CD4-positive, alpha-beta memory T cell (primary cell): ENCODE data around the gene ADAMTSL3. TPM values are rescaled to one million over a fixed set of nuclear protein-coding genes. Genes with fewer than 3 reads are reported as not detected.
"Not testable (repeated sequence)": the region's sequence is repeated elsewhere in the genome, so short reads cannot be mapped to it uniquely, and the experiment has no call there.

Experiments
- CTCF ChIA-PET: fragments of 350-600 bp; sonication (Branson Sonifier 250); formaldehyde crosslinking; loops from one replicate; lab custom pipeline; 2021; ENCODE audit warnings: inconsistent platforms; ENCODE audit not compliant: partially characterized antibody; lab: Charles Lee
- POLR2A ChIA-PET: fragments of 350-600 bp; sonication (Branson Sonifier 250); formaldehyde crosslinking; loops from one replicate; lab custom pipeline; 2021; ENCODE audit not compliant: partially characterized antibody; lab: Charles Lee
- DNase-seq, 5 donors: peaks; one replicate each; pipeline versions ENCODE4 v3.0.0 to v3.0.0-alpha.2; 2020 to 2022; ENCODE audit warnings: mixed read lengths in 1 of 5
- H3K27ac ChIP-seq: one replicate; pipeline ENCODE4 v1.7.0; 2013; ENCODE audit warnings: low read depth, low read length
- H3K27me3 ChIP-seq: 2 replicates; pipeline ENCODE4 v1.7.0; 2013; ENCODE audit warnings: mild to moderate bottlenecking, low read length, moderate library complexity; ENCODE audit not compliant: insufficient read depth
- H3K36me3 ChIP-seq: 2 replicates; pipeline ENCODE4 v1.7.0; 2013; ENCODE audit warnings: mild to moderate bottlenecking, low read length, moderate library complexity; ENCODE audit not compliant: insufficient read depth
- H3K4me1 ChIP-seq: 2 replicates; pipeline ENCODE4 v1.7.0; 2013; ENCODE audit warnings: mild to moderate bottlenecking, low read length, moderate library complexity; ENCODE audit not compliant: insufficient read depth
- H3K4me3 ChIP-seq, 2 donors: one replicate each; pipeline ENCODE4 v1.7.0; 2013; ENCODE audit warnings: low read length in 2 of 2, mild to moderate bottlenecking in 1 of 2
- H3K9me3 ChIP-seq, 2 donors: one replicate each; pipeline ENCODE4 v1.7.0; 2013; ENCODE audit warnings: low read length in 2 of 2, control low read depth in 1 of 2; ENCODE audit not compliant: control insufficient read depth in 1 of 2
- H3K27ac Mint-ChIP-seq, 7 donors: one replicate each; pipeline ENCODE4 v1.8.0; 2020 to 2021; ENCODE audit warnings: mixed read lengths in 7 of 7, mild to moderate bottlenecking in 6 of 7, inconsistent platforms in 3 of 7, moderate library complexity in 3 of 7
- H3K27me3 Mint-ChIP-seq, 2 donors: one replicate each; pipeline ENCODE4 v1.8.0; 2020 to 2021; ENCODE audit warnings: mixed read lengths in 2 of 2
- H3K36me3 Mint-ChIP-seq, 2 donors: one replicate each; pipeline ENCODE4 v1.8.0; 2020 to 2021; ENCODE audit warnings: mixed read lengths in 2 of 2, inconsistent platforms in 1 of 2, mild to moderate bottlenecking in 1 of 2
- H3K4me1 Mint-ChIP-seq, 4 donors: one replicate each; pipeline ENCODE4 v1.8.0; 2020 to 2021; ENCODE audit warnings: mixed read lengths in 4 of 4, mild to moderate bottlenecking in 1 of 4
- H3K4me3 Mint-ChIP-seq, 8 donors: one replicate each; pipeline ENCODE4 v1.8.0; 2020 to 2021; ENCODE audit warnings: mixed read lengths in 8 of 8, mild to moderate bottlenecking in 7 of 8, moderate library complexity in 6 of 8, inconsistent platforms in 3 of 8
- H3K9me3 Mint-ChIP-seq, 8 donors: one replicate each; pipeline ENCODE4 v1.8.0; 2020 to 2021; ENCODE audit warnings: mixed read lengths in 8 of 8, mild to moderate bottlenecking in 5 of 8, inconsistent platforms in 3 of 8, moderate library complexity in 1 of 8
- intact Hi-C: fragments of 100-400 bp; cut with micrococcal nuclease; formaldehyde crosslinking; loops from one replicate; pipeline ENCODE4 v1.15.1; 2023
- polyA plus RNA-seq, 2 donors: library from polyadenylated mRNA; unstranded; fragments of 300-500 nt; fragmentation: Illumina TruSeq; gene quantifications; one replicate each; pipeline ENCODE4 v1.2.3, GENCODE V29; 2021
- total RNA-seq, 2 experiments: library from RNA; stranded (reverse); gene quantifications; one replicate each; pipeline ENCODE4 v1.2.3, GENCODE V29; 2021

Gene ADAMTSL3
- total and polyA plus RNA-seq, 4 experiments from 2014 or later: not detected

DNA sequence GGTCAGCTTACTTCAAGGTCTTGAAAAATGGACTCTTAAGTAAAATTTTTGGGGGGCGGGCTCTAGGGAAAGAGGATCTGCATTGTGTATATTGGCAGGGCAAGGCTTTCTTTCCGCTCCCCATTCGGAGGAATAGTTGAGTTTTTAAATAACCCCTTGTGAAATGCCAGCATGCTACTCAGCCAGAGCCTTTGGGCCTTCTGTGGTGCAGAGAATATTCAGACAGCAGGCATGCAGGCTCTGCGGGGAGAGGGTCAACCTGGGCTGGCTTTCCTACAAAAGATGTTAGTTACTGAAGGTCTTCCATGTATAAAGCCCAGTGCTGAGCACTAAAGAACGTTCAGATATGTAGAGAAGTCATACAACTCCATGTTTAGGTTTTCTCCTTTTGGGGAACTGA, 40.6 kb downstream of the ADAMTSL3 start:
- DNase-seq: no peak
- intact Hi-C loops: no loop called here
- Mint-ChIP-seq H3K4me1 (no peaks in the 10 kb centered on the region), H3K4me3 (no peak overlapping the region), H3K36me3 (no peaks in the 10 kb centered on the region), H3K27me3 (peaks cover 0 to 5% of the 10 kb centered on the region in 2 donors), H3K9me3 (peaks cover 0 to 6% (median 0%) of the 10 kb centered on the region in 8 donors), H3K27ac (no peak overlapping the region)
- ChIA-PET POLR2A (no interaction called here), CTCF (no interaction called here)
- Histone ChIP-seq H3K36me3 (no peaks in the 10 kb centered on the region), H3K4me1 (no peaks in the 10 kb centered on the region), H3K27me3 (no peaks in the 10 kb centered on the region), H3K9me3 (no peaks in the 10 kb centered on the region), H3K27ac (no peak overlapping the region), H3K4me3 (no peak overlapping the region)

DNA sequence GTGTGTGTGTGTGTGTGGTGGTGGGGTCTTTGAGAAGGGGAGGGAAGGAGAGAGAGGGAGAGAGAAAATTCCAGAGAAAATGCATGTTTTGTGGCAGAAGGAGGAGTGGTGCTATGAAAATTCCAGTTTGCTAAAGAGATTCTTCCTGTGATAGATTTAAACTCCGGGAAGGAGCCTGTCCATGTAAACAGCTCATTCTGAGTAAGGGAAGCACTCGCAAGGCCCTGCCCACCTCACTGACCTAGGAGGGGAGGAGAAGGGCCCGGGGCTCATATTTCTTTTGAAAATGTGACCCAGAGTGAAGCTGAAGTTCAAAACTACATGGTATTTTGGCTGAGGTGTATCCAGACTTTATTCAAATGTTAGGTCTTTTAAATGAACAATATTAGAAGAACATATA, 41.3 kb downstream of the ADAMTSL3 start:
- H3K9me3 Mint-ChIP-seq: peaks cover 0 to 7% (median 0%) of the 10 kb centered on the region in 8 donors
- Histone ChIP-seq H3K9me3 (no peaks in the 10 kb centered on the region), H3K4me1 (no peaks in the 10 kb centered on the region), H3K27me3 (no peaks in the 10 kb centered on the region), H3K4me3 (no peak overlapping the region), H3K36me3 (no peaks in the 10 kb centered on the region), H3K27ac (no peak overlapping the region)
- CTCF ChIA-PET: no interaction called here
- H3K36me3 Mint-ChIP-seq: no peaks in the 10 kb centered on the region
- no peak overlapping the region for H3K4me3 Mint-ChIP-seq
- H3K4me1 Mint-ChIP-seq: no peaks in the 10 kb centered on the region
- intact Hi-C loops: no loop called here
- no peak for DNase-seq
- H3K27ac Mint-ChIP-seq: no peak overlapping the region
- POLR2A ChIA-PET: no interaction called here
- H3K27me3 Mint-ChIP-seq: peaks cover 0 to 4% of the 10 kb centered on the region in 2 donors

DNA sequence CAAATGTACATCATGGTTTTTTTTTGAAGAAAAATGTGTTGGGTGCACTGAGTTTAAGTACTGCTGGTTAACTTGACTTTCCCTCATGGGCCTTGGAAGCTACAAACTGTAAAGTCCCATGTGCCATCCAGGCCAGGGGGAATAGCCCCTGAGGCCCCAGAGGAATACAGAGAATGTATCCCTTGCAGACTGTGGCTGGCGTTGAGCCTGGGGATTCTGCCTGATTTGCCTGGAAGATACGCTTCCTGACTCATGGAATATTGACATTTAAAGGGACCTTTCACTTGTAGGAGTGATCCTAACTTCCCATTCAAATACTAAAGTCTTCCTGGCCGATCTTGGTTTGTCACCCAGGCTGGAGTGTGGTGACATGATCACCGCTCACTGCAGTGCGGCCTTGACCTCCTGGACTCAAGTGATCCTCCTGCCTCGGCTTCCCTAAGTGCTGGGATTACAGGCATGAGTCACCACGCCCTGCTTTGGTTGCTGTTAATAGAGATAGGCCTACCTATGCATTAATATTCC, 42.0 kb downstream of the ADAMTSL3 start:
- Mint-ChIP-seq H3K9me3 (peaks cover 0 to 7% (median 0%) of the 10 kb centered on the region in 8 donors), H3K27me3 (no peaks in the 10 kb centered on the region), H3K36me3 (no peaks in the 10 kb centered on the region), H3K4me1 (no peaks in the 10 kb centered on the region), H3K4me3 (no peak overlapping the region), H3K27ac (no peak overlapping the region)
- no peaks in the 10 kb centered on the region for H3K27me3 ChIP-seq
- ChIA-PET POLR2A (no interaction called here), CTCF (no interaction called here)
- no peak overlapping the region for H3K4me3 ChIP-seq
- intact Hi-C loops: no loop called here
- H3K9me3 ChIP-seq: no peaks in the 10 kb centered on the region
- no peak overlapping the region for H3K27ac ChIP-seq
- no peaks in the 10 kb centered on the region for H3K36me3 ChIP-seq
- no peak for DNase-seq
- H3K4me1 ChIP-seq: no peaks in the 10 kb centered on the region

DNA sequence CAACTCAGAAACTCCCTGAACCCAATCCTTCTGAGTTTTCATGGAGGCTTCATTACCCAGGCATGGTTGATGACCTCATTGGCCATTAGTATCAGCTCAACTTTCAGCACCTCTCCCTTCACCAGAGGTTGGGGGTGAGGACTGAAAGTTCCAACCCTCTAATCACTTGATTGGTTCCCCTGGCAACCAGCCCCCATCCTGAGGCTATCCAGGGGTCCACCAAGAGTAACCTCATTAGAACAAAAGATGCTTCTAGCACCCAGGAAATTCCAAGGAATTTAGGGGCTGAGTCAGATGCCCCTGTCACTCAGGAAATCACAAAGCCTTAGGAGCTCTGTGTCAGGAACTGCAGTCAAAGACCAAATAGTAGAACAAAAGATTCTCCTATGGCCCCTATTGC, 43.8 kb downstream of the ADAMTSL3 start:
- no peak overlapping the region for H3K27ac ChIP-seq
- Mint-ChIP-seq H3K27me3 (no peaks in the 10 kb centered on the region), H3K27ac (no peak overlapping the region), H3K4me3 (no peak overlapping the region), H3K4me1 (no peaks in the 10 kb centered on the region), H3K9me3 (peaks cover 0 to 7% (median 0%) of the 10 kb centered on the region in 8 donors), H3K36me3 (no peaks in the 10 kb centered on the region)
- no peak overlapping the region for H3K4me3 ChIP-seq
- ChIA-PET CTCF (no interaction called here), POLR2A (no interaction called here)
- no peak for DNase-seq
- H3K4me1 ChIP-seq: no peaks in the 10 kb centered on the region
- H3K9me3 ChIP-seq: no peaks in the 10 kb centered on the region
- no peaks in the 10 kb centered on the region for H3K27me3 ChIP-seq
- no peaks in the 10 kb centered on the region for H3K36me3 ChIP-seq
- intact Hi-C loops: no loop called here

DNA sequence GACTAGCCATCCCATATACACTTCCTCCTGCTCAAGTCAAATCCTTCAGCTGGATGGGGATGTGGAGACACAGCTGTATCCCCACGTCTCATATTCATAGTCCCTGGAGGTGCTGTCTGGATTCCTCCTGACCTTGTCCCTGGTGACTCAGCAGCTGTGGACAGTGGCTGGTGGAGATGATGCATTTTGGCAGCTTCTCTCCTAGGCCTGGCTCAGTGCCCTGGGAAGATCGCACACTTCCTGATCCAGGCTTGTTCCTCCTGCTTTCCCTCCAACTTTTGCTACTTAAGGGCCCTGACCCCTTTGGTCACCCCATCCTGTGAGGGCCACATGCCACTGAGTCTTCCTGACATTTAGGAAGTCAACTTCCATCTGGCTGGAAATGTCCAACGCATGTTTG, 44.4 kb downstream of the ADAMTSL3 start:
- no peak overlapping the region for H3K27ac ChIP-seq
- Mint-ChIP-seq H3K4me1 (no peaks in the 10 kb centered on the region), H3K9me3 (peaks cover 0 to 7% (median 0%) of the 10 kb centered on the region in 8 donors)

DNA sequence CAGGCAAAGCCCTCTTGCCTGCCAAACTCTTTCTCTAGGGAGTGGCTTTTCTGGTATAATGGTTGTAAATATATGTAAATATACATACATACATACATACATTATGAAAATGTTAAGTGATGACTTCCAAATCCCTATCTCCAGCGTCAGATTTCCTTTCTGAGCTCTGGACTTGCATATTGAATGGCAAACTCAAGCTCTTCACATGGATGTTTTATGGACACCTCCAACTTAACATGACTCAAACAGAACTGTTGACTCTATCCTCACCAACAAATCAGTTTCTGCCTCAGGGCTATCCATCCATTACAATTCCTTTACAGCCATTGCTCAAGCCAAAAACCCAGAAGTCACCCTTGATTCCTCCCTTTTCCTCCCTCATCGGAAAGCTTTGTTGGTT, 45.1 kb downstream of the ADAMTSL3 start:
- H3K4me1 Mint-ChIP-seq: no peaks in the 10 kb centered on the region
- no peaks in the 10 kb centered on the region for H3K36me3 Mint-ChIP-seq
- H3K27me3 Mint-ChIP-seq: no peaks in the 10 kb centered on the region
- intact Hi-C loops: no loop called here
- no peak overlapping the region for H3K4me3 Mint-ChIP-seq
- ChIA-PET POLR2A (no interaction called here), CTCF (no interaction called here)
- Histone ChIP-seq H3K27ac (no peak overlapping the region), H3K4me3 (no peak overlapping the region), H3K4me1 (no peaks in the 10 kb centered on the region), H3K9me3 (no peaks in the 10 kb centered on the region), H3K27me3 (no peaks in the 10 kb centered on the region), H3K36me3 (no peaks in the 10 kb centered on the region)
- DNase-seq: no peak
- peaks cover 0 to 7% (median 0%) of the 10 kb centered on the region in 8 donors for H3K9me3 Mint-ChIP-seq
- no peak overlapping the region for H3K27ac Mint-ChIP-seq

More for the DNA sequence above, 44.4 kb downstream of the ADAMTSL3 start:
- no peak overlapping the region for H3K27ac Mint-ChIP-seq
- Histone ChIP-seq H3K27me3 (no peaks in the 10 kb centered on the region), H3K4me1 (no peaks in the 10 kb centered on the region), H3K36me3 (no peaks in the 10 kb centered on the region), H3K4me3 (no peak overlapping the region), H3K9me3 (no peaks in the 10 kb centered on the region)
- H3K27me3 Mint-ChIP-seq: no peaks in the 10 kb centered on the region
- intact Hi-C loops: no loop called here
- ChIA-PET CTCF (no interaction called here), POLR2A (no interaction called here)
- no peak for DNase-seq
- H3K36me3 Mint-ChIP-seq: no peaks in the 10 kb centered on the region
- H3K4me3 Mint-ChIP-seq: no peak overlapping the region

DNA sequence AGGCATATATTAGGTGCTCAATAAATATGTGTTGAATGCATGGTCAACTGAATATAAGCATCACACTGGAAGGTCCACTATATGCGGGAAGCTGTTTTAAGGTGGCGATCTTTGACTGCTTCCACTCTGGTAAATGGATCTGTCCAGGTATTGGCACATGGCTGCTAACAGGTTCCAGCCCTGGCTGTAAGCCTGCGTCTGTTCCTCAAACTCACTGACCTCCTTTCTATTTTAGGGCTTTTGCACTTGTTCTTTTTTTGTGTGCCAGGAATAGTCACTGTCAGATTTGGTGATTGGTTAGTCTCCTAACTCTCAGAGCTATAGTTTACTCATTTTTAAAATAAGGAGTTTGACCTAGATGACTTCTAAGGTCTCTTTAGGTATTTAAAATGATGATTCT, 46.2 kb downstream of the ADAMTSL3 start:
- no peaks in the 10 kb centered on the region for H3K4me1 ChIP-seq
- H3K4me3 ChIP-seq: no peak overlapping the region
- no peaks in the 10 kb centered on the region for H3K9me3 ChIP-seq
- H3K27ac ChIP-seq: no peak overlapping the region
- H3K27me3 ChIP-seq: no peaks in the 10 kb centered on the region
- H3K27me3 Mint-ChIP-seq: peaks cover 0 to 1% of the 10 kb centered on the region in 2 donors
- H3K9me3 Mint-ChIP-seq: peaks cover 0 to 7% (median 0%) of the 10 kb centered on the region in 8 donors
- no peaks in the 10 kb centered on the region for H3K36me3 ChIP-seq
- POLR2A ChIA-PET: no interaction called here
- H3K4me3 Mint-ChIP-seq: no peak overlapping the region
- intact Hi-C loops: no loop called here
- CTCF ChIA-PET: no interaction called here
- H3K36me3 Mint-ChIP-seq: no peaks in the 10 kb centered on the region
- no peaks in the 10 kb centered on the region for H3K4me1 Mint-ChIP-seq
- no peak for DNase-seq
- H3K27ac Mint-ChIP-seq: no peak overlapping the region

DNA sequence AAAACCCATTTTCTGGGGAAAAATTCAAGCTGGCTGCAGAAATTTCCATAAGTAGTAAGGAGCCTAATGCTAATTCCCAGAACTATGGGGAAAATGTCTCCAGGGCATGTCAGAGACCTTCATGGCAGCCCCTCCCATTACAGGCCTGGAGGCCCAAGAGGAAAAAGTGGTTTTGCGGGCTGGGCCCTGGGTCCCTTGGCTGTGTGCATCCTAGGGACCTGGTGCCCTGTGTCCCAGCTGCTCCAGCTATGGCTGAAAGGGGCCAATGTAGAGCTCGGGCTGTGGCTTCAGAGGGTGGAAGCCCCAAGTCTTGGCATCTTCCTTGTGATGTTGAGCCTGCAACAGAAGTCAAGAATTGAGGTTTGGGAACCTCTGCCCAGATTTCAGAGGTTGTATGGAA, 48.4 kb downstream of the ADAMTSL3 start:
- H3K4me1 ChIP-seq, H3K27me3 ChIP-seq, H3K36me3 ChIP-seq, H3K4me3 ChIP-seq, H3K27ac Mint-ChIP-seq, H3K4me1 Mint-ChIP-seq, H3K4me3 Mint-ChIP-seq, H3K27me3 Mint-ChIP-seq, H3K36me3 Mint-ChIP-seq, CTCF ChIA-PET, intact Hi-C loops, POLR2A ChIA-PET, DNase-seq, H3K27ac ChIP-seq, H3K9me3 Mint-ChIP-seq, H3K9me3 ChIP-seq: not testable (repeated sequence)
